Liver (tissue), 9 donors: ENCODE results near the gene FAM47C. TPM values are rescaled to one million over a fixed set of nuclear protein-coding genes. Genes with fewer than 3 reads are reported as not detected.
"Not testable (repeated sequence)": the region's sequence is repeated elsewhere in the genome, so short reads cannot be mapped to it uniquely, and the experiment has no call there.

Experiments
- DNase-seq: peaks from one replicate; pipeline ENCODE4 v3.0.0-alpha.2; 2017; ENCODE audit warnings: low spot score
- H3K27ac ChIP-seq, 2 donors: one replicate each; pipeline ENCODE4 v1.7.0; 2013; ENCODE audit warnings: inconsistent platforms in 2 of 2, low read length in 2 of 2, control low read depth in 1 of 2, low read depth in 1 of 2, mild to moderate bottlenecking in 1 of 2
- H3K27me3 ChIP-seq, 4 donors: one replicate each; pipeline versions ENCODE4 v1.6.1 to v1.7.0; 2013; ENCODE audit warnings: low read length in 3 of 4, inconsistent platforms in 1 of 4, mild to moderate bottlenecking in 1 of 4, moderate library complexity in 1 of 4; ENCODE audit not compliant: control insufficient read depth in 4 of 4, insufficient read depth in 4 of 4
- H3K36me3 ChIP-seq, 4 donors: one replicate each; pipeline versions ENCODE4 v1.6.1 to v1.7.0; 2013; ENCODE audit warnings: low read length in 3 of 4, mild to moderate bottlenecking in 3 of 4, low read depth in 1 of 4, moderate library complexity in 1 of 4; ENCODE audit not compliant: control insufficient read depth in 4 of 4, insufficient read depth in 3 of 4
- H3K4me1 ChIP-seq, 4 donors: one replicate each; pipeline versions ENCODE4 v1.6.1 to v1.7.0; 2013; ENCODE audit warnings: low read length in 3 of 4, mild to moderate bottlenecking in 3 of 4, moderate library complexity in 1 of 4; ENCODE audit not compliant: control insufficient read depth in 4 of 4, insufficient read depth in 4 of 4
- H3K4me3 ChIP-seq, 3 donors: one replicate each; pipeline versions ENCODE4 v1.6.1 to v1.7.0; 2013; ENCODE audit warnings: low read length in 3 of 3, control low read depth in 1 of 3, low read depth in 1 of 3, mild to moderate bottlenecking in 1 of 3
- H3K9ac ChIP-seq, 2 donors: one replicate each; pipeline ENCODE4 v1.7.0; 2013; ENCODE audit warnings: low read length in 2 of 2, mild to moderate bottlenecking in 2 of 2, moderate library complexity in 2 of 2, control low read depth in 1 of 2, low read depth in 1 of 2
- H3K9me3 ChIP-seq, 4 donors: one replicate each; pipeline versions ENCODE4 v1.6.1 to v1.7.0; 2013; ENCODE audit warnings: low read length in 3 of 4; ENCODE audit not compliant: control insufficient read depth in 4 of 4
- CTCF ChIP-seq: fragments of 150-350 bp; IDR thresholded peaks from 2 replicates; pipeline ENCODE4 v1.5.1; 2017; ENCODE audit warnings: improper control_type of control experiment, low read depth, low read length; ENCODE audit not compliant: missing input control
- EGR1 ChIP-seq, 2 donors: IDR thresholded peaks; 2 replicates each; pipeline ENCODE4 v1.6.1; 2016 to 2018; ENCODE audit warnings: antibody characterized with exemption in 2 of 2, low read depth in 2 of 2
- MAX ChIP-seq: IDR thresholded peaks from 2 replicates; pipeline ENCODE4 v1.6.1; 2016; ENCODE audit warnings: antibody characterized with exemption
- NR2F2 ChIP-seq: IDR thresholded peaks from 2 replicates; pipeline ENCODE4 v1.6.1; 2016; ENCODE audit warnings: antibody characterized with exemption
- RAD21 ChIP-seq, 2 donors: IDR thresholded peaks; 2 replicates each; pipeline ENCODE4 v1.6.1; 2016; ENCODE audit warnings: antibody characterized with exemption in 2 of 2, mild to moderate bottlenecking in 2 of 2
- TAF1 ChIP-seq: conservative IDR thresholded peaks from 2 replicates; pipeline ENCODE4 v1.6.1; 2016; ENCODE audit warnings: antibody characterized with exemption, mild to moderate bottlenecking
- YY1 ChIP-seq: IDR thresholded peaks from 2 replicates; pipeline ENCODE4 v1.6.1; 2016; ENCODE audit warnings: antibody characterized with exemption, mild to moderate bottlenecking
- ZBTB33 ChIP-seq: IDR thresholded peaks from 2 replicates; pipeline ENCODE4 v1.6.1; 2016; ENCODE audit warnings: antibody characterized with exemption
- WGBS: extraction: QIAGEN DNeasy Blood & Tissue Kit; methylation state at CpG from one replicate; pipeline ENCODE4 v1.1.7; 2013; 5-methylcytosine and 5-hydroxymethylcytosine counted together
- polyA plus RNA-seq, 2 donors: library from polyadenylated mRNA; stranded (reverse) in 1 of 2; unstranded in 1 of 2; fragments of 200-250 nt in 1 of 2; fragments of >200 nt in 1 of 2; fragmentation: Nextera tagmentation in 1 of 2; extraction: Ambion mirVana in 1 of 2; gene quantifications; one replicate each; pipeline versions ENCODE4 v1.2.1 to v1.2.3, GENCODE V29; 2013 to 2015
- total RNA-seq, 2 donors: library from RNA; depleted of rRNA; stranded (reverse); fragments of >200 nt; gene quantifications; one replicate each; pipeline ENCODE4 v1.2.3, GENCODE V29; 2014
- donor health status: healthy.
- donor health status: healthy.
- donor health status: healthy.
- donor health status: healthy.
- donor health status: healthy.

The FAM47C gene
- total and polyA plus RNA-seq, 4 donors: not detected

GRCh38 chrX:37047776-37048175 is 39.6 kb downstream of the FAM47C start:
- H3K4me1 ChIP-seq: no peaks in the 10 kb centered on the region
- TF ChIP-seq EGR1 (IDR thresholded peaks at IDR 0.05; ENCODE audit: low read depth in 2 of 2): no peak
- TF ChIP-seq MAX: no peak
- no peak for TF ChIP-seq CTCF
- no peak for TF ChIP-seq YY1
- TF ChIP-seq ZBTB33: no peak
- no peak for TF ChIP-seq NR2F2
- no peak for TF ChIP-seq TAF1
- 62% methylated on average over 4 of the region's 4 CpGs for WGBS

GRCh38 chrX:37057572-37057971 is 49.4 kb downstream of the FAM47C start:
- not testable (repeated sequence) for H3K9ac ChIP-seq, H3K36me3 ChIP-seq, H3K9me3 ChIP-seq, H3K27ac ChIP-seq, H3K27me3 ChIP-seq, H3K4me3 ChIP-seq, DNase-seq, H3K4me1 ChIP-seq

More at GRCh38 chrX:37047776-37048175, 39.6 kb downstream of the FAM47C start:
- Histone ChIP-seq H3K4me3 (no peak overlapping the region), H3K9ac (no peak overlapping the region), H3K9me3 (no peaks in the 10 kb centered on the region), H3K36me3 (no peaks in the 10 kb centered on the region), H3K27me3 (no peaks in the 10 kb centered on the region), H3K27ac (no peak overlapping the region)
- no peak for DNase-seq

- H3K4me3 ChIP-seq: no peak overlapping the region
- 2% methylated on average over 3 of the region's 3 CpGs for WGBS
- H3K27me3 ChIP-seq: no peaks in the 10 kb centered on the region
- no peaks in the 10 kb centered on the region for H3K4me1 ChIP-seq
- DNase-seq: no peak
- no peak overlapping the region for H3K9ac ChIP-seq
- no peaks in the 10 kb centered on the region for H3K9me3 ChIP-seq
- H3K36me3 ChIP-seq: no peaks in the 10 kb centered on the region
- no peak overlapping the region for H3K27ac ChIP-seq
- no peak for TF ChIP-seq EGR1 (IDR thresholded peaks at IDR 0.05; ENCODE audit: low read depth in 2 of 2)
- TF ChIP-seq CTCF: peak; percentile 49
- no peak for TF ChIP-seq MAX
- TF ChIP-seq RAD21 (IDR thresholded peaks at IDR 0.05): peak; percentile 79 to 87
These were observed 52.8 kb downstream of the FAM47C start for GRCh38 chrX:37060999-37061398.
